ENCODE measurements around the gene EIF4EBP3.
A peak's percentile ranks its signal among the peaks of the same experiment; 100 is the strongest.

Gene EIF4EBP3

DNA sequence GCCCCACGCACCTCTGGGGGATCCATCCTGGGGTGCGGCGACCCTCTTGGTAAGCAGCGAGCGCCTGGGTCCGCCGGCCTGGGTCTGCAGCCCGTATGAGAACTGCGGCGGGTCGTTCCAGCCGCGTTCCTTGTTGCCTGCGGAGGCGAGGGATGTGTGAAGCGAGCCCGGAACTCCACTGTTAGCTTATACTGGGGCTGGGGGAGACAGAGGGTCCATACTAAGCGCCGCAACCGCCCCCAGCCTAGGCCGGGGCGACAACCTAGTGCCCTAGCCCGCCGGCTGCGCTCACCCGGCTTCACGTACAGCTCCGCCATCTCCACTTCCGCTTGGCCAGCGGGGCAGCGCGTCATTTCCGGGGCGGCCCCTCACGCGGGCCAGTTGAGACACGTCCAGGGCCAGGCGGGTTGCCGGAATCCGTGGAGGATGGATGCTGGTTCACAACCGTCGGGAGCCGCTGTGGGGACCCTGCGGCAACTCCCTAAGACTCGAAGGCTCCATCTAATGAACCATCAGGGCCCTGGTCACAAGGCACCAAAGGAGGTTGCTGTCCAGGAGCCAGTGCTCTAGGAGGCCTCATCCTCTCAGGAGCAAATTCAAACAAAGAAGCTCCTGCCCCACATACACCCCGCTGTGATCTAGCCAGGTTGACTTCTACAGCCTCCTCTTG, 9.8 kb downstream of the EIF4EBP3 start, which contains the start of gene SRA1:
SRA1 (minus strand) TSS at position 338 of the 670 bp plus-strand sequence; CDS start at position 317, 21 bp downstream.
- DNase-seq: peak; percentile 90

DNA sequence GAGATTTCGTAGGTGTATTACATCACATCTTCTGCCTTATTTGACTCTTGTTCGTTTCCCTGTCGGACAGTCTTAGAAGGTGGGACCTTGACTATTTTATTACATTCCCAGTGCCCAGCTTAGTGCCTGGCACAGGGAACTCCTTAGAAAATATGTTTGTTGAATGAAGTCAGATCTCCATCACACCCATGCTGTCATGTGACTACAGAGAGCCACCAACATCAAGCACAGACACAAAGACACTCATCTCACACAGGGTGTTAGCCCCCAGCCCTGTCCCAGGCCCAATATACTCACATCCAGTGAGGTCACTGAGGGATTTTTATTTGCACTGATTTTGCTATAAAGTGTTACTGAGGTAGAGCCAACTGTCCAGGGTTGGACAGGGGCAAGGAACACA, 10.5 kb downstream of the EIF4EBP3 start:
- DNase-seq: no peak

DNA sequence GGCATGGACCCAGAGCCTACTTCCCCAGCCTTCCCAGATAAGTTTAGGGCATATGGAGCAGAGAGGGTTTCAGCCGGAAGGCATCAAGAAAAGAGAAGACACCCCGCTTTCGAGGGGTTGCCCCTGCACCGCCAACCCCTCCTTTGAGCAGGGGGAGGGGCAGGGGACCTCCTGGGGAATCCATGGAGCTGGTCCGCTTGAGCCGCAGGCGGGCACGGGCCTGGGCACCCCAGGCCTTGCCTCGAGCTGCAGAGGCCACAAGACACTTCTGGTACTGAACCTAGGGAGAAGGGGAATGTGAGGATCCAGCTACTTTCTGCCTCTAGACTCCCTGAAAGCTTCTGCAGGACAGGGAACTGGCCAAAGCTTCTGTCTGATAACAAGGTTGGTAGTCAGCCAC, 11.1 kb downstream of the EIF4EBP3 start:
- DNase-seq: no peak

DNA sequence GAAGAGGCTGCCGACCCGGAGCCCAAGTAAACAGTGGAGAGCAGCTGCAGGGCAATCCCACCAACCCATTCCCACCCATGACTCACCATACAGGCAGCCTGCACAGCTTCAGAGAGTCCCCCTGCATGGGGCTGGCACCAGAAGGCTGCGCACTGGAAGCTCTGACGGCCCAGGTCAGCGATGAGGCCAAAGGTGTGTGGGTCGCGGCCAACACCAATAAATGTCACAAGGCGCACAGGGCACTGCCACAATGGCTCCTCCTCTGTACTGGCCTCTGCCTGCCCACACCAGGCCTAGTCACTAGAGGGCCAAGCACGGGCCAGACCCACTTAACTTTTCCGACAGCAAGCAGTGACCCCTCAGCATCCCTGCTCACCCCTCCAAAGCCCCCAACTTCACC, 12.8 kb downstream of the EIF4EBP3 start:
- no peak for DNase-seq

DNA sequence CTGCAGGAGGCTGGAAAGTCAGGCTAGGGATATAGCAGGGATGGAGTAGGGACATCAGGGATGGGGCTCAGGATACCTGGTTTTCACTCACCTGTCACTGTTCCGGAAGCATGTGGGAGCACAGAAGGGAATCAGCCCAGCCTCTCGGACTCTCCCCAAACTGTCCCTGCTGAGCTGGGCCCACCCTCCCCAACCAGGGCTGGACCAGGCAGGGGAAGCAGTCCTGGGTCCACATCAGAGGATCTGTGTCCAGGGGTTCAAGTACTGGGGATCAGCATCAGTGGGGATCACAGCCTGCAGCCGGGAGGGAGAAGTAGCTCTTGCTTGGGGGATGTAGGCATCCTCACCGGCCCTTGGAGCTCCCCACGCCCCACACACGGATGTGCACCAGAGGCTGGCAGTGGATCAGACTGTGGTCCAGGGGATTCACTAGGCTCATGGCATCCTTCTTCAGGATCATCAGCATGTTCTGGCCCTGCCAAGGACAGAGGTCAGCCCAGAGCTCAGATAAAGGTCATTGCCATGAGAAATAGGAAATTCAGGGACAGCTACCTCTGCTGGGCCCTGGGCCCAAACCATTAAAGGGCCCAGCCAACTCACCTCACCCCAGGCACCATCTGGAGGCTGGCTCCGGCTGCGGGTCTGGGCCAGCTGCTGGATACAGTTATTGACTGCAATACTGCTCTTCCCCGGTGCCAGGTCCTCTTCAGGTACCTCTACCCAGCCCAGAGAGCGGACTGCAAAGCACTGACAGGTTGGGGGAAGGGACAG, 14.5 kb downstream of the EIF4EBP3 start:
- DNase-seq: no peak

DNA sequence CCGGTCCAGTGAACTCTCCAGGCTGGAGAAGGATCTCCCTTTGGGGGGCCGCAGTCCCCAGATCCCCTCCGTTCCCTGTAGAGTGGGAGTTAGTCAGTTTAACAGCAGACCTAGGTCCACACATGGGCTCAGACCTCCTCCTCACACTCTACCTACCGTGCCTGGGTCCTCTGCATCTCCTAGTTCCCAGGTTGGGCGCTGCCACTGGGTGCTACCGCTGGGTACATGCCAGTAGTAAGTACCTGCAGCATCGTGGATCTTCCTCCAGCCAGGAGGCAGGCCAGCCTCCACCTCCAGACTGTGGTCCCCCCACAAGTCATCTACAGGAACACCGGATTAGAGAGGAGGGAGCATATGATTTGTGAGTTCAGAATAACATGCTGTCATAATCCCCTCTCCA, 16.1 kb downstream of the EIF4EBP3 start:
- no peak for DNase-seq

DNA sequence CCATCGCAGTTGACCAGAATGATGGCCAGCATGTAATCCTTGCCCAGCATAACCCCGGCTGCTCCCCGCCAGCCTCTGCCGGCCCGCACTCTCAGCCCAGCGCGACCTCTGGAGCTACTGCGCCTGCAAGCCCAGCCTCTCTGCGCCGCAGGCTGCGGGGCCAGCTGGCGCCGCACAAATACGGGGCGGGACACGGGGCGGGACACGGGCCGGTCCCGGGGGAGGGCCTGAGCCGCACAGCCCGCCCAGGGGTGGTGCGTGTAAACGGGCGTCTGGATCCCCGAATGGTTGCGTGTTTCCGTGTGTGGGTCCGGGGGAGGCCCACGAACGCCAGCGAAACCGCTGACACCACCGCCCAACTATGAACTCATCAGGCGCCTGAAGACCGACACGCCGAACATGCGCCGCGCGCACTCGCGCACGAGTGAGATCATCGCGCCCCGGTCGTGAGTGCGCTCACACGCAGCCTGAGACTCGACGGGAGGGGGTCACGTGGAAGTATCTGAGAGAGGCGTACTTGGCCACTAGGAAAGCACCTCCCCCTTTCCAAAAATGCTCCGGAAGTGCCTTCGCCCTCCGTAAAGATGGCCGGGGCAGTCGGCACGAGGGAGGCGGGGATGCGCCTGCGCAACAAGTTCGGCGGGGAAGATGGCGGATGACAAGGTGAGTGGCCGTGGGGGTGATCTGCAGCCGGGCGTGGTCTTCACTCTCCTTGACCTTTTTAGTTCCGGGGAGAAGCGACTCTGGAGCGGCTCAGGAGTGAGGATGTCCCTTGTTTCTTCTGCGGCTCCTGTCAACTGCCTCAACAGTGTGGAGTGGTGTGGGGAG, 16.9 kb downstream of the EIF4EBP3 start, which contains the start of the genes APBB3 and SLC35A4:
APBB3 (minus strand) TSS at position 403 of the 828 bp plus-strand sequence; CDS start at position 50, 353 bp downstream.
SLC35A4 (plus strand) TSS at position 633 of the 828 bp plus-strand sequence. CDS start 2,342 bp downstream, outside the sequence.
- peak; percentile 99 for DNase-seq

DNA sequence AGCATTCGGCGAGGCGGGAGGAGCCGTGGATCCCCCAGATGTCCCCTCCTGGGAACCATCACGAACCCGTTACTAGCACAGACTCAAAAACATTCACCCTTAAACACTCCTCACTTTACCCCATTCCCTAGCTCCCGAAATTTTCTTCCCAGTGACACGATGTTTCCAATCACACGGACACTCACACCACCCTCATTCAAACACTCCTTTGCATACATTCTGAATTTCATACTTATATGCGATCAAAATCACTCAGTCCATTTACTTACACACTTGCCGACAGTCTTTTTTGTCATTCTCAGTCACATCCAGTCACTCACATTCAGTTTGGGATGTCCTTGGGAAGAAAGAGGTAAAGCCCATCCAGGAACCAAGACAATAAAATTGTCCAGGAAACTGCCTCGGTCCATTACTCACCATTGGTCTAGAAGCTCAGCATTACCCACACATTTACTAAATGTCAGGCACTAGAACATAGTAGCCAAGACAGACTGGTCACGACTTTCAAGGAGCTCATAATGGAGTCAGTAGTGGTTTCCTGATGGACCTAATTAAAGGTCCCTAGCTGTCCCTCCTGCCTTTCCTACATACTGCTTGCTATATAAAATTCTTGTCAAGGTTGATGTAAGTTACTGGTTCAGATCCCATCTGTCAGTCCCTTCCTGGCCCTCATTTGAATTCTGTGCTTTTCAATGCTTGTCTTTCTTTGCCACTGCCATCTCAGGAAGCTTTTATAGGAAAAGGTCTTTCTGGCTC, 17.7 kb downstream of the EIF4EBP3 start:
- DNase-seq: no peak

DNA sequence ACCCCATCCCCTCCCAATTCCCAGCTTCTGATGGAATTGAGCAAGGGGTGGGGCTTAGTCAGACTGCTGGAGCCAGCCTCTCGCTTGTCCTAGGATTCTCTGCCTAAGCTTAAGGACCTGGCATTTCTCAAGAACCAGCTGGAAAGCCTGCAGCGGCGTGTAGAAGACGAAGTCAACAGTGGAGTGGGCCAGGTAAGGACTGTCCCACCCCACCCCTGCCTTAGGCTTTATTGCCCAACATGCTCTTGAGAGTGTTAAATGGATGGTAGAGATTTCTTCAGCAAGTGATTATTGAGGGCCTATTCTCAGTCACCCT, 18.3 kb downstream of the EIF4EBP3 start:
- DNase-seq: no peak

DNA sequence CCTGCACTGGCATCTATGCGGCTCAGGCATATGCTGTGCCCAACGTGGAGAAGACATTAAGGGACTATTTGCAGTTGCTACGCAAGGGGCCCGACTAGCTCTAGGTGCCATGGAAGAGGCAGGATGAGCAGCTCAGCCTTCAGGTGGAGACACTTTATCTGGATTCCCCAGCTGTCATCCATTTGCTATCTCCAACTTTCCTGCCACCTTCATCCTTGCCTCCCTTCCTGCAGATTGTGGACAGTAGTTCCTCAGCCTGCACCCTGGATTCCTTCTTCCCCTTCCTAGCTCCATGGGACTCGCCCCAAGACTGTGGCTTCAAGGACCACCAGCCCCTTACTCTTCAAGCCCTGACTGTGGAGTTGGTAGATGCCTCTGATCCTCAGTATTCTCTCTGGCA, 19.2 kb downstream of the EIF4EBP3 start:
- DNase-seq: no peak

DNA sequence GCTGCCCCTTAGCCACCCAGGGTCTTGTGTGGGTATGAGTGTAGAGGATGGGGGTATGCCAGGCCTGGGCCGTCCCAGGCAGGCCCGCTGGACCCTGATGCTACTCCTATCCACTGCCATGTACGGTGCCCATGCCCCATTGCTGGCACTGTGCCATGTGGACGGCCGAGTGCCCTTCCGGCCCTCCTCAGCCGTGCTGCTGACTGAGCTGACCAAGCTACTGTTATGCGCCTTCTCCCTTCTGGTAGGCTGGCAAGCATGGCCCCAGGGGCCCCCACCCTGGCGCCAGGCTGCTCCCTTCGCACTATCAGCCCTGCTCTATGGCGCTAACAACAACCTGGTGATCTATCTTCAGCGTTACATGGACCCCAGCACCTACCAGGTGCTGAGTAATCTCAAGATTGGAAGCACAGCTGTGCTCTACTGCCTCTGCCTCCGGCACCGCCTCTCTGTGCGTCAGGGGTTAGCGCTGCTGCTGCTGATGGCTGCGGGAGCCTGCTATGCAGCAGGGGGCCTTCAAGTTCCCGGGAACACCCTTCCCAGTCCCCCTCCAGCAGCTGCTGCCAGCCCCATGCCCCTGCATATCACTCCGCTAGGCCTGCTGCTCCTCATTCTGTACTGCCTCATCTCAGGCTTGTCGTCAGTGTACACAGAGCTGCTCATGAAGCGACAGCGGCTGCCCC, 19.8 kb downstream of the EIF4EBP3 start:
- no peak for DNase-seq

DNA sequence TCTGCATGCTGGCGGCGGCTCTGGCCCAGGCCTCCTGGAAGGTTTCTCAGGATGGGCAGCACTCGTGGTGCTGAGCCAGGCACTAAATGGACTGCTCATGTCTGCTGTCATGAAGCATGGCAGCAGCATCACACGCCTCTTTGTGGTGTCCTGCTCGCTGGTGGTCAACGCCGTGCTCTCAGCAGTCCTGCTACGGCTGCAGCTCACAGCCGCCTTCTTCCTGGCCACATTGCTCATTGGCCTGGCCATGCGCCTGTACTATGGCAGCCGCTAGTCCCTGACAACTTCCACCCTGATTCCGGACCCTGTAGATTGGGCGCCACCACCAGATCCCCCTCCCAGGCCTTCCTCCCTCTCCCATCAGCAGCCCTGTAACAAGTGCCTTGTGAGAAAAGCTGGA, 20.4 kb downstream of the EIF4EBP3 start:
- DNase-seq: no peak

DNA sequence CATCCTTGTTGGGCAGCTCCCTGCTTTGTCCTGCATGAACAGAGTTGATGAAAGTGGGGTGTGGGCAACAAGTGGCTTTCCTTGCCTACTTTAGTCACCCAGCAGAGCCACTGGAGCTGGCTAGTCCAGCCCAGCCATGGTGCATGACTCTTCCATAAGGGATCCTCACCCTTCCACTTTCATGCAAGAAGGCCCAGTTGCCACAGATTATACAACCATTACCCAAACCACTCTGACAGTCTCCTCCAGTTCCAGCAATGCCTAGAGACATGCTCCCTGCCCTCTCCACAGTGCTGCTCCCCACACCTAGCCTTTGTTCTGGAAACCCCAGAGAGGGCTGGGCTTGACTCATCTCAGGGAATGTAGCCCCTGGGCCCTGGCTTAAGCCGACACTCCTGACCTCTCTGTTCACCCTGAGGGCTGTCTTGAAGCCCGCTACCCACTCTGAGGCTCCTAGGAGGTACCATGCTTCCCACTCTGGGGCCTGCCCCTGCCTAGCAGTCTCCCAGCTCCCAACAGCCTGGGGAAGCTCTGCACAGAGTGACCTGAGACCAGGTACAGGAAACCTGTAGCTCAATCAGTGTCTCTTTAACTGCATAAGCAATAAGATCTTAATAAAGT, 21.1 kb downstream of the EIF4EBP3 start:
- DNase-seq: no peak

DNA sequence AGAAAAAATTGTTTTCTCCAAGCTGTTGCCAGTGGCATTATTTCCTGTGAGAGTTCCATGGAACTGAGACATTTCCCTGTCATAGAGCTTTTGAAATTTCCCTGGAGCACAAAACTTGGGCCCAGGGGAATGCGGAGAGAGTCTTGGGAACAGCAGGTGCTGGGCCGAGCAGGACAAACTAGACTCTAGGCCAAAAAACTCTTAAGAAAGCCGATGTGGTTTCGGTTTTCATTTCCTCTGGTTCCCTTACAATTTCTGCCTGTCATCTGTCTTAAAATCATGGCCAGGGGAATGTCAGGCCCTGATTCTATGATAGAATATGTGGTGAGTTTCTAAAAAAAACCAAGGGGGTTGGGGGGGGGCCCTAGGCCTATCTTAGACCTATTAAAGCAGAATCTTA, 21.7 kb downstream of the EIF4EBP3 start:
- no peak for DNase-seq

DNA sequence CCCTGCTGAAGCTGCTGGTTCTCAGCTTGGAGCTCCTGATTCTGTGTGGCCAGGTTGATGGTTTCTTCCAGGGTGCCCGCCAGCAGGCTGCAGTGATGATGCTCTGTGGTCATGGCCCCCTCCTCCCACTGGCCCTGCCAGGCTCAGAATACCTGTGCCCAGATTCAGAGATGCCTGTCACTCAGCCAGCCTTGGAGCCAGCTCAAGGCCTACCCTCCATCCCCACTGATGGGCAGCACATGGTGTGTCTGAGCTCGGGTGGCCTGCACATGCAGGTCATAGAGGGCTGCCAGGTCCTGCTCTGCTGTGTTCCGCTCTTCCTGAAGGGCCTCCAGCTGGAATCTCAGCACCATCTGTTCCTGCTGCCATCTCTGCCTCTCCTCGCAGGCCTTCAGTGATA, 22.6 kb downstream of the EIF4EBP3 start:
- DNase-seq: no peak

DNA sequence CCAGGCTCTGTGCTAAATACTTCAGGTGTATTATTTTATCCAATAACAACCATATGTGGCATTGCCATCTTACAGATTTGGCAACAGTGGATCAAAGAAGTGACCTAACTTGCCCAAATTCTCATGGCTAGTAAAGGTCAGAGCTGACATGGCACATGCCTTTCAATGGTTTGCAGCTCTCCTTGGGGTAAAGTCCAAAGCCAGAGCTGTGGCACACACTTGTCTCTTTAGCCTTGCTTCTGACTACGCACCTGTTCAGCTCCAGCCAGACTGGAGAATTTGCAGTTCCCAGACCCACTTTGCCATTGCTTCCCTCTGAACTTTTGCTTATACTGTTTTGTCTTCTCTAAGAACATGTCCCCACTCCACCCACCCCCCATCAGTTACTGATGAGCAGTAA, 23.0 kb downstream of the EIF4EBP3 start:
- no peak for DNase-seq

DNA sequence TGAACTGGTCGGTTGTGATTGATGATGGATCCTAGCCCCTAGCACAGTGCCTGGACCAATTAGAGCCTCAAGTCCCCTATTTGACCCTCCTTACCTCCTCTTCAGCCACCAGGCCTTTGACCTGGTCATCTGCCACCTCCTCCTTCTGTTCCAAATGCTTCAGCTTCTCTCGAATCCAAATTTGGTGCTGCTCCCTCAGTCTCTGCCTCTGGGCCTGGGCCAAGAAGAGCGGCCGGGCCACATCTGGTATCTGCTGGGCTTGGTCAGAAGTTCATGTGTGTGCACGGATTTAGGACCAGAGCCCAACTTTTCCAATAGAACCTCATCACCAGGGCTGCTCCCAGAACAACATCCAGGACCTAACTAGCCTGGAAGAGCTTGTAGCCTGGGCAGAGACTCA, 23.6 kb downstream of the EIF4EBP3 start:
- DNase-seq: no peak

DNA sequence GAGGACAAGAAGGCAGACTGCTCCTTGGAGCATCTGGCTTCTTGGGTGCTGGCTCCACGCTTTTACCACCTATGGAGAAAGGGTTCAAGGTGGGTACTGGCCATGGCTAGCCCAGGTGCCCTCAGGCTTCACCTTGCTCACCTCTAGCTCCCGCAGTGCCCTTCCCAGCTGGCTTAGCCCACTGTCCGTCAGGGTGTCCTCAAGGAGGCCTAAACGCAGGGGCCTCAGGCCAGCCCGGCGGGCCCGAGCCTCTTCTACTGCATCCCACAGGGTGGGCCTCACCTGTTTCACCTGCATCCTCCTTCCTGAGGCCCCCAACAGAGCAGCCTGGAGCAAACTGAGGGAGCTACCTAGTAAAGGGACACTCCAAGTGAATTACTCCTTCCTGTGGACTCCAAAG, 26.2 kb downstream of the EIF4EBP3 start:
- DNase-seq: no peak

DNA sequence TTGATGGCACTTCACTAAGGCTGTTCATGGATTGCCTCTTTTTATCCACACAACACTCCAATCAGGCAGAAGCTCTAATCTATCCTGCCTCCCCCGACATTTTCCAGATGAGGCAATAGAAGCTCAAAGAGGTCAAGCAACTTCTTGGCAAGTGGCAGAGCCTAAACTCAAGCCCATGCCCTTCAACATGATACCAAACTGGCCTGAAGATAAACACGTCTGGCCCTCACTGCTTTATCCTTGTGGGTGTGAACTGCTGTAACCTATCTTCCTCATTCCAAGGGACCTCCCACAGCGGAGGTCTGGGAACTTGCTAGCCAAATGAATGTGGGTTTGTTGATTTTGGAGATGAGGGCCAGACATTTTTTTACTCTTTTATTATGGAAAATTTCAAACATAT, 26.7 kb downstream of the EIF4EBP3 start:
- no peak for DNase-seq

DNA sequence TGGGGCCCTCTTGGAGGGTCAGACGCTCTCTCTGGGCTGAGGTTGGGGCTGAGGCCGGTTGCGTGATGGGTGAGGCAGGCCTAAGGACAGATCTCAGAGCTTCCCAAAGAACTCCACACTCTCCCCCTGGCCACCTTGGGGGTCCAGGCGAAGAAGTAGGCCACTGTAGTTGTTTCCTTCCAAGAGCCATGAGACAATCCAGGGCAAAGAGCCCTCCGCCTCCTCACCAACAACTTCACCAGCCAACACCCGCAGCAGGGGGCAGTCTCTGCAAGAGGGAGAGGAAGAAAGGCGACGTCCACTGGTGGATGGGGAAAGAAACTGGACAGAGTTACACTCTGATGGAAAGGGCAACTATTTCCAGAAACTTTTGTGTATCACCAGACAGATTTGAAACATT, 27.8 kb downstream of the EIF4EBP3 start:
- peak; percentile 39 for DNase-seq

DNA sequence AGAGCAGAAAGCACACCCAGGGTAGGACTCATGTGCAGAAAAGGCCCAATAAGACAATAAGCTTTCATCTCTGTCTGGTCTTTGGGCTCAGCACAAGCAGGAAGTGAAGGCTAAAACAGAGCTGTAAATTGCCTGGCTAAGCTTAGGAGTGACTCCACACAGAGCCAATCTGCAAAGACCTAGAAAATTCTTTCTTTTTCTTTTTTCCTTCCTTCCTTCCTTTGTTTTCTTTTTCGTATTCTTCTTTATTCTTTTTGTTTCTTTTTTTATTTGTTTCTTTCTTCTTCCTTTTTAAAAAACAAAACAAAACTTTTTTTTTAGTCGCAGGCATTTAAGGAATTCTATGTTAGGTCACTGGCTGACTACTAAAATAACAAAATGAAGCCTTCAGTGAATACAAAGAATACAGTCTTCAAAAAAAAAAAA, 29.3 kb downstream of the EIF4EBP3 start:
- peak; percentile 25 for DNase-seq
